GM18868 (cell line): ENCODE data around the gene RFC1.
"Not testable (repeated sequence)": the region's sequence is repeated elsewhere in the genome, so short reads cannot be mapped to it uniquely, and the experiment has no call there.

Experiments
- ATAC-seq: cut with Tn5 transposase; IDR thresholded peaks from one replicate; pipeline ENCODE4 v1.9.1; 2021; ENCODE audit warnings: mild to moderate bottlenecking, moderate library complexity; ENCODE audit not compliant: unreplicated experiment

The RFC1 gene

GRCh38 chr4:39312816-39313215 is 53.3 kb downstream of the RFC1 start:
- no peak for ATAC-seq

- no peak for ATAC-seq
These were observed 57.6 kb downstream of the RFC1 start for GRCh38 chr4:39308611-39309010.

GRCh38 chr4:39305912-39306677 is 60.1 kb downstream of the RFC1 start:
- no peak for ATAC-seq

- no peak for ATAC-seq
These were observed 61.5 kb downstream of the RFC1 start for GRCh38 chr4:39304651-39305050.

- no peak for ATAC-seq
These were observed 62.3 kb downstream of the RFC1 start for GRCh38 chr4:39303871-39304270.

- no peak for ATAC-seq
These were observed 63.3 kb downstream of the RFC1 start for GRCh38 chr4:39302901-39303300.

GRCh38 chr4:39295784-39296183 is 70.4 kb downstream of the RFC1 start:
- no peak for ATAC-seq

- not testable (repeated sequence) for ATAC-seq
These were observed 73.7 kb downstream of the RFC1 start for GRCh38 chr4:39292433-39292832.

GRCh38 chr4:39291686-39292085 is 74.5 kb downstream of the RFC1 start:
- no peak for ATAC-seq

- no peak for ATAC-seq
These were observed 78.9 kb downstream of the RFC1 start for GRCh38 chr4:39287223-39287622.

- no peak for ATAC-seq
These were observed 79.9 kb downstream of the RFC1 start for GRCh38 chr4:39286263-39286662.

GRCh38 chr4:39285853-39286252 is 80.3 kb downstream of the RFC1 start:
- ATAC-seq, result no peak

- ATAC-seq, result no peak
These were observed 80.9 kb downstream of the RFC1 start for GRCh38 chr4:39285111-39285795.

GRCh38 chr4:39280770-39281169 is 85.4 kb downstream of the RFC1 start:
- ATAC-seq, result no peak

GRCh38 chr4:39279416-39279815 is 86.7 kb downstream of the RFC1 start:
- ATAC-seq, result no peak

- no peak for ATAC-seq
These were observed 87.7 kb downstream of the RFC1 start for GRCh38 chr4:39278476-39278875.

- not testable (repeated sequence) for ATAC-seq
These were observed 88.5 kb downstream of the RFC1 start for GRCh38 chr4:39277661-39278060.

GRCh38 chr4:39274503-39274902 is 91.7 kb downstream of the RFC1 start:
- ATAC-seq, result no peak

- no peak for ATAC-seq
These were observed 102.3 kb downstream of the RFC1 start for GRCh38 chr4:39263895-39264294.

GRCh38 chr4:39259571-39260330 is 106.4 kb downstream of the RFC1 start:
- ATAC-seq, result no peak

GRCh38 chr4:39256436-39256835 is 109.7 kb downstream of the RFC1 start:
- ATAC-seq, result no peak

GRCh38 chr4:39255871-39256270 is 110.3 kb downstream of the RFC1 start:
- peak; percentile 49 for ATAC-seq
